ENCODE results near the gene EMD.
"Not testable (repeated sequence)": the region's sequence is repeated elsewhere in the genome, so short reads cannot be mapped to it uniquely, and the experiment has no call there.

Gene EMD

DNA sequence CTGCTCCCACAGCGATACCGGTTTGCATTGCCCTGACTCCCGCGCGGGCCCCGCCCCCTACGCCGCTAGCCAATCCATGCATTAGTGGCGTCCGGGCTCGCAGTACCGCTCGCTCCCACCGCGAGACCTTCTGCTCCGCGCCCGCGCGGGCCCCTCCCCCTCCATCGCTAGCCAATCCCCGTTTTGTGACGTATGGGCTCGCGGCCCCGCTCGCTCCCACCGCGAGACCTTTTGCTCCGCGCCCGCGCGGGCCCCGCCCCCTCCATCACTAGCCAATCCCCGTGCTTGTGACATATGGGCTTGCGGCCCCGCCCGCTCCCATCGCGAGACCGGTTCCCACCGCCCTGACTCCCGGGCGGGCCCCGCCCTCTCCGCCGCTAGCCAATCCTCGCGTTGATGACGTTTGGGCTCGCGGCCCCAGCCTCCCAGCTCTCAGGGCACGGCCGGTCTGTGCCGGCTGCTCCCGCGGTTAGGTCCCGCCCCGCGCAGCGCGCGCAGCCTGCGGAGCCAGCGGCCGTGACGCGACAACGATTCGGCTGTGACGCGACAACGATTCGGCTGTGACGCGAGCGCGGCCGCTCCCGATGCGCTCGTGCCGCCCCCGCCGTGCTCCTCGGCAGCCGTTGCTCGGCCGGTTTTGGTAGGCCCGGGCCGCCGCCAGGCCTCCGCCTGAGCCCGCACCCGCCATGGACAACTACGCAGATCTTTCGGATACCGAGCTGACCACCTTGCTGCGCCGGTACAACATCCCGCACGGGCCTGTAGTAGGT is at the start of gene EMD:
Gene EMD, plus strand, starts transcription at position 497 of the 770 bp plus-strand sequence. Its CDS starts 190 bp downstream, at position 687.
- H3K27ac ChIP-seq = peak within 1 kb of the TSS; percentile 92
- TF ChIP-seq, protein P1, sequence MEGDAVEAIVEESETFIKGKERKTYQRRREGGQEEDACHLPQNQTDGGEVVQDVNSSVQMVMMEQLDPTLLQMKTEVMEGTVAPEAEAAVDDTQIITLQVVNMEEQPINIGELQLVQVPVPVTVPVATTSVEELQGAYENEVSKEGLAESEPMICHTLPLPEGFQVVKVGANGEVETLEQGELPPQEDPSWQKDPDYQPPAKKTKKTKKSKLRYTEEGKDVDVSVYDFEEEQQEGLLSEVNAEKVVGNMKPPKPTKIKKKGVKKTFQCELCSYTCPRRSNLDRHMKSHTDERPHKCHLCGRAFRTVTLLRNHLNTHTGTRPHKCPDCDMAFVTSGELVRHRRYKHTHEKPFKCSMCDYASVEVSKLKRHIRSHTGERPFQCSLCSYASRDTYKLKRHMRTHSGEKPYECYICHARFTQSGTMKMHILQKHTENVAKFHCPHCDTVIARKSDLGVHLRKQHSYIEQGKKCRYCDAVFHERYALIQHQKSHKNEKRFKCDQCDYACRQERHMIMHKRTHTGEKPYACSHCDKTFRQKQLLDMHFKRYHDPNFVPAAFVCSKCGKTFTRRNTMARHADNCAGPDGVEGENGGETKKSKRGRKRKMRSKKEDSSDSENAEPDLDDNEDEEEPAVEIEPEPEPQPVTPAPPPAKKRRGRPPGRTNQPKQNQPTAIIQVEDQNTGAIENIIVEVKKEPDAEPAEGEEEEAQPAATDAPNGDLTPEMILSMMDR (conservative IDR thresholded peaks at IDR 0.05) = no peak

DNA sequence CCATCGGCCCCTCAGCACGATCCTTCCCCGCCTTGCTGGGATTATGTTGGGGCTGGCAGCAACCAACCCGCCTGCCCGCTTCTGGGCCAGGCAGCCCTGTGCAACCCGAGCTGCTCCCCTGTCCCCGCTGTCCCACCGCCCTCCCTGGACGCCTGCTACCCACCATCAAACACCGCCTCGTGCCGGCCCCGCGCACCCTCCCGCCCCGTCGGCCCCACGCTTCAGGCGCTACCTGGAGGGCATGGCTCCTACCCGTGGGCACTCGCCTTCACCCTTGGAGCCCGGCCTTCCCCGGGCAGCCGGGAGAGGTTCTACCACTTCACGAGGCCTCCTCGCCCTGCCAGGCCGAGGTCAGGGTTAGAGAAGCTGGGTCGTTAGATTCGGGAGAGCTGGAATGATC is 46.5 kb upstream of the EMD start:
- H3K27ac ChIP-seq = no peak overlapping the region
- TF ChIP-seq, protein P1 (conservative IDR thresholded peaks at IDR 0.05) = no peak

DNA sequence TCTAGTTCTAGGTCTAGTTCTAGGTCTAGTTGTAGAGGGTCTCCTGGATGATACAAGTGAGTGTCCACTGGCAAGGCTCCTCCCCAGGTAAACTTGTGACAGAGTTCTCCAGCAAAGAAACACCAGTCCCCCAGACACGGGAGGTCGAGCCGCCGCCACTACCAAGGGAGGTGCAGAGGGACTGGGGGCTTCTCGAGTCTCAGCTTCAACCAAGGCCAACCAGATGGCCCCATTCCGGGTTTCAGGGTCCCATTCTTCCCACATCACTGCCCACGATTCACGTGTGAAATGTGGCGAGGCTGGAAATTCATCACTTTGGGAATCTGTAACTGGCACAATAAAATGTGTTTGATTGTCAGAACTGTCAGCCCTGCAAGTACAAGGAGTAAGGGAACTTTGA is 46.0 kb upstream of the EMD start:
- no peak overlapping the region for H3K27ac ChIP-seq
- TF ChIP-seq, protein P1 (conservative IDR thresholded peaks at IDR 0.05) = no peak

DNA sequence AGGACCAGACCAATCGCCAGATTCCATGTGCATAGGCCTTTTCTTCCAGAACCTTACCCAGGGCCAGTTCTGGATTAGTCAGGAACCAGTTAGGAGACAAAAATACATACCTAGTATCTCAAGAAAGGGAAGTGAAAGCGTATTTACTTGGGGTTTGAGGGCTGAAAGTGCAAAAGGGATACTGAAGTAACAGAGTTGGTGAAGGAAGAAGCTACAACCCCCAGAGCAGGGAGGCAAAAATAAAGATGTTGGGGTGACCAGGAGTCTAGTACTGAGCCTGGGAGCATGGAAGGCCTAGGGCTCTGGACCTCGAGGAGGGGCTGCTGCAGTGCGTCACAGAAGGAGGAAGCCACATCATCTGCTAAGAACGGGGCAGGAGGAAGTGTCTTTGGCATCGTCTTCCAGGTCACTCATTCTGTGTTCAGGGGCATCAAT is 45.2 kb upstream of the EMD start:
- no peak overlapping the region for H3K27ac ChIP-seq
- TF ChIP-seq, protein P1 (conservative IDR thresholded peaks at IDR 0.05) = no peak

DNA sequence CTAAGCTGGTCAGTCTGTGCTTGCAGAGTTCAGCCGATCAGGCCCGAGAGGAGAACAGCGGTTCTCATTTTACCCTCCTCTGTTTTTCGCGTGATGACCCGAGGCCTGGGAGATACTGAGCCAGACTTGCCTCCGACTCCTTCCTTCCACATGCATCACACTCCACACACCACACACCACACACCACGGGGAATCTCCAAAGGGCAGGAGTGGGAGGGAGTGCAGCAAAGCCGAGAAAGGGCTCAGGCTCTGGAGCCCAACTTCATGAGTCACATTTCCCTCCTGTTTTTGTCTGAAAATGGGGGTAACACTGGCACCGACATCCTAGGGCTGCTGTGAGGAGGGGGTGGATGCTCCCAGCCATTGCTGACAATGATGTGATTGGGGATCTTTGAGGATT is 44.6 kb upstream of the EMD start:
- H3K27ac ChIP-seq = no peak overlapping the region

DNA sequence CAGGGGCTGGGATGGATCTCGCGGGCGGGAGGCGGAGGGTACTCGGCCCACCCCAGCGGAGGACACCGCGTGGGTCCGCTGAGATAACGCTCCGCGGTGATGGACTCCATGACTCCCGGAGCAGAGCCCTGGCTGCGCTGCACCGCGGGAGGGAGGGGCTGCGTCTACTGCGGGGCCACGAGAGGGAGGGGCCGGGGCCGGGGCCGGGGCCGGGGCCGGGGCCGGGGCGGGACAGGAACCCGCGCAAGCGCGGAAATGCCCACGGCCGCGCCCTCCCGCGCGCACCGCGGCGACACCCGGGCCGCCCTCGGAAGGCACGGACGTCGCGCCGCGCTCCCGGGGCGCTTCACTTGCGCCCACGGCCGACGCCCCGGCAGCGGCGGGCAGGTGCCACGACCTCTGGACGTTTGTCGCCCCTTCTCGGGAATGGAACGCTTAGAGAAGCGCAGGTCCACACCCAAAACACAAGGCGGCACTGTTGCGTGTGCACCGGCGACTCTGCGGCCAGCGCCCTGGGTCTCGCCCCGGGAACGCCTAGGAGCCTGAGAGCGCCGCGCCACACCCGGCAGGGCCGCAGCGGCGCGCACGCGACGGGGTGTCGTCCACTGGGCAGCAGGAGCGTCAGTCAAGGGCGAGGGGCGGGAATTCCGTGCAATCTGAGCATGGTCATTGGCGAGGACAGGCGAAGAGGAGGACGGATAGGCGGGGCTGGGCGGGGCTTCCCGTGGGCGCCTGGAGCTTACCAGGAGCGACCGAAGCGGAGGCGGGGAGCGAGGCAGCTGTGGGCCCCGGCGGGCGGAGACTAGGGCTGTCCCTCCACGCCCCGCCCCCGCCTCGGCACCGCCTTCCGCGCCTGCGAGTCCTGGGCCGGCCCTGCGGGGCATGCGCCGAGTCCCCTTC is 37.4 kb upstream of the EMD start:
- H3K27ac ChIP-seq = not testable (repeated sequence)

More for the DNA sequence above, 44.6 kb upstream of the EMD start:
- TF ChIP-seq, protein P1 (conservative IDR thresholded peaks at IDR 0.05) = no peak

DNA sequence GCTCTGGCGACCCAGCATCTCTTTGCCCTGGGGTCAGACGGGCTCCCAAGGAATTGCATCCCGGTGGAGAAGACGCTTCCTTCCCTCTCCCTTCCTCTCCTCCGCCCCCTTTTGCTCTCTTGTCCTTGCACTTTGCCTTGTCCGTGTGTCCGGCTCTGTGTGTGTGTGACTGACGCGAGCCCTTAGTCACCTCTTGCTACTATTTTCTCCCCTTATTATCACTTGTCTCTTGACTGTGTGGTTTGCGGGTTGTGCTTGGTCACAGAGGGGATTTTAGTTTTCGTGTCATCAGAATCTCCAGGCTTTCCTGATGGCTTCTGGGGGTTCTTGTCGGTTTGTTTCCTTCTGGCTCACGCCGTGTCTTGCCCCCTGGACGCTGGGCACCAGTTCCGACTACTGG is 36.0 kb upstream of the EMD start:
- H3K27ac ChIP-seq = not testable (repeated sequence)

DNA sequence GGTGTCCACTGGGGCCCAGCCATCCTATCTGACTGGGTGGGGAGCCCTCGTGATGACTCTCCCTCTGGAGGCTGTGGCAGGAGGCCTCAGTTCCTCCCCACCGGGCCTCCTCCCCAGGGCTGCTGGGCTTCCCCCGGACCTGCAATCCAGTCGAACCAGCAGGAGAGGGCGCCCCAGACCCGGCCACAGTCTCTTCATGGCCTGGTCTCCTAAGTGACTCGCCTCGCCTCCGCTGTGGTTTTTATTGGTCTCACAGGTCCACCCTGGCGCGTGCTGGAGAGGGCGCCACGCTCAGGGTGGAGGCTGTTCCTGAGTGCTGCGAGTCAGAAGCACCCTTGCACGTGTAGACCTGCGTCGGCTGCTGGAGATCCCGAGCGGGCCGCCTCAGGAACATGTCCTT is 35.5 kb upstream of the EMD start:
- not testable (repeated sequence) for H3K27ac ChIP-seq

DNA sequence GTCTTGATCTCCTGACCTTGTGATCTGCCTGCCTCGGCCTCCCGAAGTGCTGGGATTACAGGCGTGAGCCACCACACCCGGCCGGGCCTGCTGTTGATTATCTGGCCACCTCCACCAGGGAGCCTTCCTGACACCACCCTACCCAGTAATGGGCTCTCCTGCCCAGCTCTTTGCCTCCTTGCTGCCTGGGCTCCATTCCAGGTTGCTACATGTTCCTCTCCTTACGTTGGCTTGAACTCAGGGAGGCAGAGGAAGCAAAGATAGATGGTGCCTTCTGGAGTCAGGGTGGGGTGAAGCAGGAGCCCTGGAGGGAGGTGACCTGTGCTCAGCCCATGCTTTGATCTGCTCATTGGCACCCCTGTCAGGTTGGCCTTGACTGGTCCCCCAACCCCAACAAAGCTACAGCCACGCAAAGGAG is 31.0 kb upstream of the EMD start:
- H3K27ac ChIP-seq = no peak overlapping the region
- TF ChIP-seq, protein P1 (conservative IDR thresholded peaks at IDR 0.05) = no peak

Data from VCaP (cell line).